ENCODE measurements around the gene FABP2. TPM values are rescaled to one million over a fixed set of nuclear protein-coding genes. Genes with fewer than 3 reads are reported as not detected.

The FABP2 gene
- total RNA-seq, 1 experiment from 2014 or later: not detected

GRCh38 chr4:119300101-119300978 is 21.6 kb downstream of the FABP2 start:
- peak overlapping the region; percentile 99 for H3K4me3 ChIP-seq (ENCODE audit: low read length)
- peak; percentile 93 for DNase-seq
- H3K9me3 ChIP-seq (ENCODE audit: low read length): no peaks in the 10 kb centered on the region
- peak overlapping the region; percentile 72 for H3K27ac ChIP-seq (ENCODE audit: low read length)
- no peaks in the 10 kb centered on the region for H3F3A ChIP-seq (ENCODE audit: low read length, unreplicated experiment)
- ChIA-PET POLR2A (ENCODE audit: unreplicated experiment) (interaction anchor here (0.5 to 0.6 kb wide), 3 partner anchors 156 to 465 kb away, joined by 4 to 5 read pairs (median 5); no protein-coding TSS in a partner anchor), CTCF (no interaction called here)
- intact Hi-C loops (cut with micrococcal nuclease): loop anchor here (5.0 kb wide), 1 partner anchor 313 kb away; no protein-coding TSS in a partner anchor
- no peaks in the 10 kb centered on the region for H3K9me2 ChIP-seq (replicated peaks; ENCODE audit: low read length)
- ATAC-seq: peak; percentile 91
- TF ChIP-seq, protein P1, sequence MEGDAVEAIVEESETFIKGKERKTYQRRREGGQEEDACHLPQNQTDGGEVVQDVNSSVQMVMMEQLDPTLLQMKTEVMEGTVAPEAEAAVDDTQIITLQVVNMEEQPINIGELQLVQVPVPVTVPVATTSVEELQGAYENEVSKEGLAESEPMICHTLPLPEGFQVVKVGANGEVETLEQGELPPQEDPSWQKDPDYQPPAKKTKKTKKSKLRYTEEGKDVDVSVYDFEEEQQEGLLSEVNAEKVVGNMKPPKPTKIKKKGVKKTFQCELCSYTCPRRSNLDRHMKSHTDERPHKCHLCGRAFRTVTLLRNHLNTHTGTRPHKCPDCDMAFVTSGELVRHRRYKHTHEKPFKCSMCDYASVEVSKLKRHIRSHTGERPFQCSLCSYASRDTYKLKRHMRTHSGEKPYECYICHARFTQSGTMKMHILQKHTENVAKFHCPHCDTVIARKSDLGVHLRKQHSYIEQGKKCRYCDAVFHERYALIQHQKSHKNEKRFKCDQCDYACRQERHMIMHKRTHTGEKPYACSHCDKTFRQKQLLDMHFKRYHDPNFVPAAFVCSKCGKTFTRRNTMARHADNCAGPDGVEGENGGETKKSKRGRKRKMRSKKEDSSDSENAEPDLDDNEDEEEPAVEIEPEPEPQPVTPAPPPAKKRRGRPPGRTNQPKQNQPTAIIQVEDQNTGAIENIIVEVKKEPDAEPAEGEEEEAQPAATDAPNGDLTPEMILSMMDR (conservative IDR thresholded peaks at IDR 0.05; ENCODE audit: low read depth, low read length): no peak
- no peak for TF ChIP-seq EZH2phosphoT487 (IDR thresholded peaks at IDR 0.05; ENCODE audit: borderline replicate concordance, low read length)
- TF ChIP-seq EZH2 (IDR thresholded peaks at IDR 0.05; ENCODE audit: low read length, unreplicated experiment): no peak
- peaks cover 14% of the 10 kb centered on the region for H3K4me1 ChIP-seq (ENCODE audit: insufficient read depth, low read length)
- peaks cover 40% of the 10 kb centered on the region for H3K79me2 ChIP-seq (ENCODE audit: low read length)
- BruUV-seq (replicated peaks): no TSS peak
- H2AFZ ChIP-seq (ENCODE audit: low read length): peak overlapping the region; percentile 97
- no peaks in the 10 kb centered on the region for H3K27me3 ChIP-seq (ENCODE audit: low read length)
- H4K20me1 ChIP-seq (ENCODE audit: low read length): no peaks in the 10 kb centered on the region
- 0 out of 2 replicates have a peak, but pooled peaks cover 6% of the 10 kb centered on the region for H3K36me3 ChIP-seq (ENCODE audit: low read depth, low read length)
- peak overlapping the region; percentile 85 for H3K4me2 ChIP-seq (ENCODE audit: low read length)
- peak overlapping the region; percentile 86 for H3K9ac ChIP-seq (ENCODE audit: low read length)

- intact Hi-C loops (cut with micrococcal nuclease): loop anchor here (5.0 kb wide), 1 partner anchor 312 kb away; no protein-coding TSS in a partner anchor
- TF ChIP-seq EZH2phosphoT487 (IDR thresholded peaks at IDR 0.05; ENCODE audit: borderline replicate concordance, low read length) (no peak), EZH2 (IDR thresholded peaks at IDR 0.05; ENCODE audit: low read length, unreplicated experiment) (no peak)
- TF ChIP-seq, protein P1 (conservative IDR thresholded peaks at IDR 0.05; ENCODE audit: low read depth, low read length): no peak
- H3K9ac ChIP-seq (ENCODE audit: low read length): peak overlapping the region; percentile 86
- ATAC-seq (no peak), DNase-seq (no peak)
- peak overlapping the region; percentile 72 for H3K27ac ChIP-seq (ENCODE audit: low read length)
- TSS peak; percentile 69 for BruUV-seq (replicated peaks)
- no peaks in the 10 kb centered on the region for H3K9me3 ChIP-seq (ENCODE audit: low read length)
- no peaks in the 10 kb centered on the region for H3K9me2 ChIP-seq (replicated peaks; ENCODE audit: low read length)
- peak overlapping the region; percentile 99 for H3K4me3 ChIP-seq (ENCODE audit: low read length)
- H2AFZ ChIP-seq (ENCODE audit: low read length): peak overlapping the region; percentile 97
- peak overlapping the region; percentile 85 for H3K4me2 ChIP-seq (ENCODE audit: low read length)
- H3K36me3 ChIP-seq (ENCODE audit: low read depth, low read length): 0 out of 2 replicates have a peak, but pooled peaks cover 6% of the 10 kb centered on the region
- H4K20me1 ChIP-seq (ENCODE audit: low read length): no peaks in the 10 kb centered on the region
- H3F3A ChIP-seq (ENCODE audit: low read length, unreplicated experiment): no peaks in the 10 kb centered on the region
- peaks cover 14% of the 10 kb centered on the region for H3K4me1 ChIP-seq (ENCODE audit: insufficient read depth, low read length)
- ChIA-PET POLR2A (ENCODE audit: unreplicated experiment) (interaction anchor here (0.5 to 0.6 kb wide), 2 partner anchors 156 to 196 kb away, joined by 5 read pairs; no protein-coding TSS in a partner anchor), CTCF (no interaction called here)
- peaks cover 40% of the 10 kb centered on the region for H3K79me2 ChIP-seq (ENCODE audit: low read length)
- H3K27me3 ChIP-seq (ENCODE audit: low read length): no peaks in the 10 kb centered on the region
Observed at GRCh38 chr4:119299741-119300100, 22.2 kb downstream of the FABP2 start.
